ENCODE data around the gene PRKAA1.

Gene PRKAA1

DNA sequence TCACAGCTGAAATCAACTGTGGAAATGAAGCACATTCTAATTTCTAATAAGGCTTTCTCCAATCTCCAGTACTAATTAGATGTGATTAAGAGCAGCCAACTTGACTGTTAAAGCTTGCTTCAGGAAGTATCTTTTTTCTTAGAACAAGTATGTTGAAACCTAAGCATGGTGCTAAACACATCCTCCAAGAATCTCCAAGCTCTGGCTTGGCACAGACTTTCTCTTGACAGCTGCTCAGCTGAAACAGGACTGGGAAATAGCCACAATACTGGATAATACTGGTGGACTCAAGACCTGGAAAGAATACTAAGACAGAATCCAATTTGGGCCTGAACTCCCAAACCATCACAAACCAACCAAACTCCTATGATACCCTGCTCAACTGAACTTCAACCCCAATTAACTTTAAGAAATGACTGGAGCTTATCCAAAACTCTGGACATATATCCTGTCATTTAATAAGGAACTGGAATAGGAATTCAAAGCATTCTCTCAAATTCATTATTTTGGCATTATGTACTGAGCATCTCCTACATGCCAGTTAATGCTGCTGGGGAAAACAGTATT, 16.2 kb downstream of the PRKAA1 start:
- H3K4me3 ChIP-seq (ENCODE audit: low read depth, low read length), result no peak overlapping the region

DNA sequence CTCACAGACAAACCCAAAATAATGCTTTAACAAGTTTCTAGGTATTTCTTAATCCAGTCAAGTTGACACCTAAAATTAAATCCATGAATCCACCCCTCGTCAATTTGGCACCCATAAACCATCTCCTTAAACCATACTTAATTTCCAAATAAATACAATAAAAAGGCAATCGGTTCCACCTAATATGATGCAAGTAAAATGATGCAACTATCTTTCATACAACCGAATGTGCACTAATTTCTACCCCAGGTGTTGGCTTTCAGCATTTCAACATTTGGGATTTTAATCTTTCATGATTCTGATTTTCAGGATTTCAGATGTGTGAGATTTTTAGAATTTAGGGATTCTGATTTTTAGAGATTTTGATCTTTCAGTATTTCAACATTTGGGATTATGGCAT, 17.3 kb downstream of the PRKAA1 start:
- no peak overlapping the region for H3K4me3 ChIP-seq (ENCODE audit: low read depth, low read length)

- H3K4me3 ChIP-seq (ENCODE audit: low read depth, low read length), result no peak overlapping the region
Measured at GRCh38 chr5:40780199-40780598, 18.0 kb downstream of the PRKAA1 start.

- H3K4me3 ChIP-seq (ENCODE audit: low read depth, low read length), result no peak overlapping the region
Measured at GRCh38 chr5:40779561-40779960, 18.6 kb downstream of the PRKAA1 start.

- no peak overlapping the region for H3K4me3 ChIP-seq (ENCODE audit: low read depth, low read length)
Measured at GRCh38 chr5:40778133-40778532, 20.0 kb downstream of the PRKAA1 start.

DNA sequence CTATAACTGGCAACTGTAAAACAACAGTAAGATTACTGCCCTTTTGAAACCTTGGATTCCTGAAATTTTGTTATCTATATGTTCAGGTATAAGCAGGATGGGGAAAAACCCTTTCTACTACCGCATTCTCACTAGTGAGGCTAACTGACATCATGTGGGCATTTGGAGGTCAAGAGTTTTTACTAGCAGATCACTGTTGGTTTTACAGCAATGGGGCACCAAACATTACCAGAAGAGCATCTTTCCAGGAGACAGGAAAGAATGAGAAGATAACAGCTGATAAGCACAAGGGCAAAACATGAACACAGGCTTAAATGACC, 21.6 kb downstream of the PRKAA1 start:
- H3K4me3 ChIP-seq (ENCODE audit: low read depth, low read length), result no peak overlapping the region

DNA sequence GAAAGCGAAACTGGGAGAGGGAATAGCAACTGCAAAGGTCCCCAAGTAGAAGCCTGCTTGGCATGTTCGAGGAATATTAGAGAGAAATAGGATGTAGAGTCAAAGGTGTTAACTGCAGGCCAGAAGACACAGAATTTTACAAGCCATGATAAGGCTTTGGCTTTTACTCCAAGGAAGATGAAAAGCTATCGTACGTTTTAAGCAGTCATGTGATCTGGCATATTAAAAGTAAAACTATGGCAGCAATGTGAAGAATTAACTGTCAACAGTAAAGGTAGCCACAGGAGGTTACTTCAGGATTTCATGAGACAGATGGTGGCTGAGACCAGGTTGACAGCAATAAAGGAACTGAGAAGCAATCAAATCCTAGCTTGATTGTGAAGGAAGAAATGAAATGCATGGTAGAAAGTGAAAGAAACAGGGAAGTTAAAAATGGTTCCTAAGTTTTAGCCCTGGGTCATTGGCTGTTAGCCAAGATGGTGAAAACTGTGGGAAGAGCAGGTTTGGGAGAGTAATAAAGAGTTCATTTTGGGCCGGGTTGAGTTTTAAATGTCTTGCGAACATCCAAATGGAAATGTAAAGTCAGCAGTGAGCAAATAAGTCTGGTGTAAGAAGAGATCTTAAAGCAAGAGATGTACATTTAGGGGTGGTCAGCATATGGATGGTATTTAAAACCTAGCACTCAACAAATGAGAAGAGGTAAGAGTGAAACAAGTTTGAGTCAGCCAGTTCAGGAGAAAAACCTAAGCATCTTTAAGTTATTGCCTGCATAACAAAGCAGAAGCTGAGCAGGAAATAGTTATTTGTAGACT, 22.1 kb downstream of the PRKAA1 start:
- no peak overlapping the region for H3K4me3 ChIP-seq (ENCODE audit: low read depth, low read length)

GRCh38 chr5:40775085-40775845, 22.9 kb downstream of the PRKAA1 start:
- no peak overlapping the region for H3K4me3 ChIP-seq (ENCODE audit: low read depth, low read length)

DNA sequence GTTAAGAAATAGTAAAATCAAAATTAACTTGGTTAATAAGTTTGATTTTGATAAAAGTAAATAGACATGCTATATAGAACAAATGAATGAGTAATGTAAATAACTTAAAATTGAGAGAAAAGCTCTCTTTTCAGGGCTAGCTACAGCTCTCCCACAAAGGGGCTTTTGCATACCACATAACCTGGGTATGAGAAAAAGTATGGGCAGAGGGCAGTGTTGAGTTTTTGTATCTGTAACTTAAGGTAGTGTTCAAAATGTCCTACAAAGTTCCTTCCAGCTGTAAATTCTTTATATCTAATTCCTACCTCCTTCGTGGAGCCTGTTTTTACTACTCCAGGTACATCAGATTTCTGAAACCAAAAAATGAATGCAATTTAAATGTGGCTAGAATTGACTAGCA, 23.6 kb downstream of the PRKAA1 start:
- no peak overlapping the region for H3K4me3 ChIP-seq (ENCODE audit: low read depth, low read length)

GRCh38 chr5:40770764-40771163, 27.4 kb downstream of the PRKAA1 start:
- H3K4me3 ChIP-seq (ENCODE audit: low read depth, low read length), result no peak overlapping the region

DNA sequence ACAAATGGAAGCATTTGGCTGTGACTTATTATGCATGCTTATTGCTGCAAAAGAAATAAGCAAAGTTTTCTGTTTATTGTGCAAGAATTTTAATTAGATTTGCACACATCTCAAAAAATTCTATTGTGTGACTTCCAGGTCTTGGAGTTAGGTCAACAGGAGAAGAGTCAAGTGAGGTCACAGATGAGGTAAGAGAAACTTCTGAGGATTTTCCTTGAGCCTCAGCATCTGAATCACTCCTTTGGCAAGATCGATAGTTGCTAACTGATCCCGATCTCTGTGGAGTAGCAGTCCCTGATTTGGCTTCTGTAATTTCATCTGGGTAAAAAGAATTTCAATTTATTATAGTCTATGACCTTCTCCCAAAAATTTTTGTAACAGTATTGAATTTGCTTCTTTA, 35.5 kb downstream of the PRKAA1 start:
- no peak overlapping the region for H3K4me3 ChIP-seq (ENCODE audit: low read depth, low read length)

GRCh38 chr5:40757400-40757799, 40.8 kb downstream of the PRKAA1 start:
- H3K4me3 ChIP-seq (ENCODE audit: low read depth, low read length), result no peak overlapping the region

GRCh38 chr5:40755407-40756365, 42.5 kb downstream of the PRKAA1 start, which contains the start of gene TTC33:
Gene TTC33 (minus strand): TSS chr5:40755961. CDS start chr5:40747018, 8,943 bp downstream.
- peak within 1 kb of the TSS; percentile 82 for H3K4me3 ChIP-seq (ENCODE audit: low read depth, low read length)

DNA sequence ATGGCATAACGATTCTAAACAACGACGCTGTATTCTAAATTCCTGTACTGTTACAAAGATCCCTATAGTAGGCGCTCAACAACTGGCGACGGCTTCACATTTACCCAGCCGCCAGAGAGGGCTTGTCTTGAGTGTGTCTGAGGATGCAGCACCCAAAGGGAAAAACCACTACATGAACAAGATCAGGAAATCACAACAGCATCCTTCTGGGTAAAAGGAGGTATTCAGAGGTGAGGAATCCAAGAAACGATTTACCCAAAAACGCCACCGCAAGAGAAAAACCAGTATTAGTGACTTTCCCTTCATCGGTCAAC, 43.1 kb downstream of the PRKAA1 start:
- peak overlapping the region; percentile 82 for H3K4me3 ChIP-seq (ENCODE audit: low read depth, low read length)

DNA sequence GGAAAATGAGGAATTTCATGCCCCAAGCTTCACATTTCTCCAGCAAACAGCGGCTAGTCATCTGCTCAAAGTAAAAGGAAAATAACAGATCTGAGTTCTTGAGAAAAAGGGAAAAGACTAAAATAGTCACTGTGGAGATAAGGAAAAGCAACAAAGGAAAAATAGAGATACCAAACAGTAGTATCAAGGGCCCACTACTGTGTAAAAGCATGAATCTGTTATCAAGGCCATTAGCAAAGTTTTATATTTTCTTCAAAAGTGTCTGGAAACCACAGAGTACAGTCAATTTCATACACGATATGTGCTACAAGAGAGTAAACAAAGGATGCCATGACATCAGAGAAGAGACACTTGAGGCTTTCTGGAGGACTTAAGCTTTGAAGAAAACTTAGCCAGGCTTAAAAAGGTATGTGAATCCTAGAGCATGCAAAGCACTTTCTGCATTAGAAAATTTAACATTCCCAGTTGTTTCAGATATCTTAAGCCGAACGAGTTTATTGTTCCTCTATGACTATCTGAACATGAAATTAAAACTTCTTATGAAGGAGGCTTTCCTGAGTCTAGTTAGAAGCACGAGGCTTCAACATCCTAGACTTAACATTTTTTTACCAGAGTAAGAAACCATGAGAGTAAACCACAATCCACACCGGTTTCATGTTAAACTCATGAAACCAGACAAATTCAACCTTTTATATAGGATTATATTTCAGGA, 43.6 kb downstream of the PRKAA1 start:
- peak overlapping the region; percentile 82 for H3K4me3 ChIP-seq (ENCODE audit: low read depth, low read length)

GRCh38 chr5:40746703-40747102, 51.5 kb downstream of the PRKAA1 start:
- H3K4me3 ChIP-seq (ENCODE audit: low read depth, low read length), result no peak overlapping the region

GRCh38 chr5:40743771-40744170, 54.4 kb downstream of the PRKAA1 start:
- H3K4me3 ChIP-seq (ENCODE audit: low read depth, low read length), result no peak overlapping the region

DNA sequence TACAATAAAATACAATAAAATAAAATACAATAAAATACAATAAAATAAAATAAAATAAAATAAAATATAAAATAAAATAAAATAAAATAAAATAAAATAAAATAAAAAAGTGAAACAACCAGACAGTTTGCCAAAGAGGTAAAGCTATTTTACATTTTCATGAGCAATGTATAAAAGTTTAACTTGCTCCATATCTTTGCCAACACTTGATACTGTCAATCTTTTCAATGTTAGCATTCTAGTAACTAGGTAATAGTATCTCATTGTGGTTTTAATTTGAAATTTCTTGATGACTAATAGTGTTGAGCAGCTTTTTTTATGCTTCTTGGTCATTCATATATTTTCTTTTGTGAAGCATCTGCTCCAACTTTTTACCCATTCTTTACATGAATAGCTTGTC, 59.7 kb downstream of the PRKAA1 start:
- H3K4me3 ChIP-seq (ENCODE audit: low read depth, low read length), result no peak overlapping the region

DNA sequence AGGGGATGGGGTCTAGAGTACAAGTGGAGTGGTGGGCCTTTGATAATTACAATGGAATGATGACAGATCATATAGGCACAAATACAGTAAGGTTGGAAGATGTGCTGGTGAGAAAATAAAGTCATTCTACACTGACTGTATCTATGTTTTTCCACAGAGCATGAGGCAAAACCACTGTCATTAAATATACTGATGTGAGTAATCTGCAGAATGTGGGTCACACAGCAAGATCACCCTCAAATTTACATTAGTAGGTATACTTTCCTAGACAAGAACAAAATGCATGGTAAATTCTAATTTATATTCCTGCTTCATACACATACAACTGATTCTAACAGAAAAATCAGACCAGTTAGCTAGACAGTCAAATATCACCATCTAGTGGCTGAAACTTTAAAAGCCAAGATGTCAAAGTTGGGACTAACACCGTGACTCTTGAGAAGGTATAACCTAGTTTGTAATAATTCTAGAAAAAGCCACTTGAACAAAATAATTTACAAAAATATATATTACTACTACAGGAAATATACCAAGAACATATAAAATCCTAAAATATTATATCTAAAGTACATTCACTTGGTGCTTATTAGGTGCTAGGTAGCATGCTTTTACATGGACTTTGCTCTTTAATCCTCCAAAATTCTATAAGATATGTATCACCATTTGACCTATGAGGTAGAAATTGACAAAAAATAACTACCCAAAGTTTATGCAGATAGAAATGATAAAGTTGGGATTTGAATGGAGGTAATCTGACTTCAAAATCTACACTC, 61.9 kb downstream of the PRKAA1 start:
- no peak overlapping the region for H3K4me3 ChIP-seq (ENCODE audit: low read depth, low read length)

- no peak overlapping the region for H3K4me3 ChIP-seq (ENCODE audit: low read depth, low read length)
Measured at GRCh38 chr5:40735609-40736008, 62.6 kb downstream of the PRKAA1 start.
